GM19372 (cell line): ENCODE measurements around the gene SSC4D.
A peak's percentile ranks its signal among the peaks of the same experiment; 100 is the strongest.
"Not testable (repeated sequence)": the region's sequence is repeated elsewhere in the genome, so short reads cannot be mapped to it uniquely, and the experiment has no call there.

Experiments used
- ATAC-seq: cut with Tn5 transposase; IDR thresholded peaks from one replicate; pipeline ENCODE4 v1.9.1; 2021; ENCODE audit warnings: mild to moderate bottlenecking, low read depth, moderate library complexity; ENCODE audit not compliant: unreplicated experiment

SSC4D gene

GRCh38 chr7:76409537-76409936, at the start of gene SSC4D:
SSC4D (minus strand) TSS chr7:76409697; CDS start chr7:76404439, 5,258 bp downstream.
- no peak for ATAC-seq

GRCh38 chr7:76458504-76458903, 49.0 kb upstream of the SSC4D start:
- not testable (repeated sequence) for ATAC-seq

DNA sequence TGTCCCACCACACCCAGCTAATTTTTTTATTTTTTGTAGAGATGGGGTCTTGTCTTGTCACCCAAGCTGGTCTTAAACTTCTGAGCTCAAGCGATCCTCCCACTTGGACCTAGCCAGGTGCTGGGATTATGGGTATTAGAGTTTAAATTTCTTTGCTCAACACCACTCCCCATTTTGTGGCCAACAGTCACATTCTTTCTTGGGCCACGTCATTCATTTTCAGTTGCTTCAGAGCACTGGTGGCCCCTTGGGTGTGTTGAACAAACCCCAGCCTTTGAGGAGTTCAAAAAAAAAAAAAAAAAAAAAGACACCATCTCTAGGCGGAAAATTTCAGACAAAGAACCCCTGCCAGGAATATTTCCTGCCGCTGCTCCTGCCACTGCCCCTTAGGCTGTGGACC, 47.5 kb upstream of the SSC4D start:
- ATAC-seq = not testable (repeated sequence)

- ATAC-seq = peak; percentile 84
Measured at GRCh38 chr7:76445577-76446008, 36.1 kb upstream of the SSC4D start.

GRCh38 chr7:76443846-76444245, 34.3 kb upstream of the SSC4D start:
- not testable (repeated sequence) for ATAC-seq

- not testable (repeated sequence) for ATAC-seq
Measured at GRCh38 chr7:76442664-76443446, 33.4 kb upstream of the SSC4D start.

- ATAC-seq = not testable (repeated sequence)
Measured at GRCh38 chr7:76441792-76442191, 32.3 kb upstream of the SSC4D start.

DNA sequence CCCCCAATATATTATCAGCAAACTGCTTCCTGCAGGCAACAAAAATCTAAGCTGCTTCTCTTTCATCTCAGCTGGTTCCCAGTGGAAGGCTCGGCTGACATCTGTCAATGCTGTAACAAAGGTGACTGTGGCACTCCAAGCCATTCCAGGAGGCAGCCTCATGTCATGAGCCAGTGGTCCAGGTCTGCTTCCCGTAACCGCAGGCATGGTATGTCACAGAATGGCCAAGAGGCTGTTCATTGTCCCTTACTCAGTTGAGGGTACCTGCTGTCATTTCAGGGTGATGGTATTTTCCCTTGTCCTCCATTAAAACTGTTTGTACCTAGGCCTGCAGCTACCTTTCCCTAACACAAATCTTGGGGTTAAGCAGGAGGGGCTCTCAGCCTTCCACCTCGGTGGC, 30.9 kb upstream of the SSC4D start:
- ATAC-seq = not testable (repeated sequence)

- ATAC-seq = not testable (repeated sequence)
Measured at GRCh38 chr7:76439120-76439888, 29.8 kb upstream of the SSC4D start.

DNA sequence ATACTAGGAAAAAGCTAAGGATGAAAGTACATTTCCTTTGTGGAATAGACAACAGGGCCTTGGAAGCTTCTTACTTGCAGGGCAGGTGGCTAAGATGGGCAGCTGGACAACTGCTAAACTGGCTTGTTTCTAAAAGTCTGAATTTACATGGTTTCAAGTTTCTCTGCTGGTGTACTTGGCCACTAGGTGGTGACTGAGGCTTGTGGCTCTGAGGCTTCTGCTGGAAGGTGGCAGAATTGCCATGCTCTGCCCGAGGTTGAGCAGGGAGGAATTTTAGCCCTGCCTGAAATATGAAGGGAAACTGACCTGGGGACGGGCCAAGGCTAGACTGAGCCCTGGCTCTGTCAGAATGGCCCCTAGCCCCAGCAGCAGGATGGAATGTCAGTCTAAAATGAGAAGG, 28.4 kb upstream of the SSC4D start:
- peak; percentile 81 for ATAC-seq

DNA sequence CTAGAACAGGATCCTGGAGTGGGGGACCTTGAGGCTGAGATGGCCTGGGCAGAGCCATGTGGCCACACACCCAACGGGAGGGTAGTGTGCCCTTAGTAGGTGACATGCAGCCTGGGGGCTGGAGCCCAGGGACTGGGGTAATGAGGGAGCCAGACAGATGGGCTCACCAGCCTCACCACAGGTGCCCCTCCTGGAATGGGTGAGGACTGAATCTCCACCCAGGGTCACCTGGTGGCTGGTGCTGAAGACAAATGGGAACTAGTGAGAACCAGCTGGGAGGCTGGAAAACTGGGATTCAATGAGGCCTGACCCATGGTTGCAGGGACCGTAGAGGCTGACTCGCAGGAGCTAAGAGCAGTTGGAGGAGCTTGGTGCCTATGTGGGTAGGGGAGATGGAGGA, 21.3 kb upstream of the SSC4D start:
- ATAC-seq = no peak

DNA sequence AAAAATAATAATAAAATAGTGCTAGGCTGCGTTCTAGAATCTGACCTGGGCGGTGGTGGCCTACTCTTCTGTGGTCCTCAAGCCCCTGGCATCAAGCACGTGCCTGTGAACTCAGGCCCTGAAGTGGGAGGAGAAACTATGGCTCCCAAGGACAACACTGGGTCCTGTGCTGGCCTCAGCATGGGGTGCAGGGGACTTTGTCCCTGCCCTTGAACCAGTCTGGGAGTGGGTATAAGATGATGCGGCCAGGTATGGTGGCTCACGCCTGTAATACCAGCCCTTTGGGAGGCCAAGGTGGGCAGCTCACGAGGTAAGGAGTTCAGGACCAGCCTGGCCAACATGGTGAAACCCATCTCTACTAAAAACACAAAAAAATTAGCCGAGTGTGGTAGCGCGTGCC, 20.7 kb upstream of the SSC4D start:
- no peak for ATAC-seq

DNA sequence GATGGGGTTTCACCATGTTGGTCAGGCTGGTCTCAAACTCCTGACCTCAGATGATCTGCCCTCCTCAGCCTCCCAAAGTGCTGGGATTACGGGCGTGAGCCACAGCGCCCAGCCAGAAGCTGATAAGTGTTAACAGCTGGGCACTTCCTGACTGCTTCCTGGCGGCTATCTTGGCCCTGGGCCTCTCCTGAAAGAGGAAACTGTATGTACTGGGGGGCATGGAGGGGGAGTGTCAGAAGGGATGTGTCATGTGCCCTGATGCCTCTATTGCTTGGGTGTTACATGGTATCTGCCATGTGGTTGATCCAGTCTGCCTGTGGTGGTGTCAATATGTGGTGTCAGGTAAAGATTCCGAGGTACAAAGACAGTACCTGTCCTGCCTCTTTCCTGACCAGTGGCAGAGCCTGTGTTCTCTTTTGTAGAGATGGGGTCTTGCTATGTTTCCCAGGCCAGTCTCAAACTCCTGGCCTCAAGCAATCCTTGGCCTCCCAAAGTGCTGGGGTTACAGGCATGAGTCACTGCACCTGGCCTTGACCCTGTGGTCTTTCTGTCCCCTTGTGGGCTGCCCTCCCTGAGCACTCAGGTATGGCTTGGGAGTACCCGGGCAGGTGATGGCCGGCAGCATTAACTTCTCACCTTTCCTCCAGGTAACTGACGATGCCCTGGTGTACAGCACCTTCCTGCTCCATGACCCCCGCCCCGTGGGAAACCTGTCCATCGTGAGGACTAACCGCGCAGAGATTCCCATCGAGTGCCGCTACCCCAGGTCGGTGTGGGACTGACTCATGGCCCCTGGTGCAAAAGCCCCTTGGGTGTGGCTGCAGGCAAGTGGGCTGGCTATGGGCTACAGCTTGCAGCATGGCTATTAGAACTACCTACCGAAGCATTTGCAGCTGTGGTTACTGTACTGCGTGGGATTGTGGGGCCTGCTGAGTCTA, 19.6 kb upstream of the SSC4D start:
- no peak for ATAC-seq

- ATAC-seq = no peak
Measured at GRCh38 chr7:76428149-76428823, 18.8 kb upstream of the SSC4D start.

DNA sequence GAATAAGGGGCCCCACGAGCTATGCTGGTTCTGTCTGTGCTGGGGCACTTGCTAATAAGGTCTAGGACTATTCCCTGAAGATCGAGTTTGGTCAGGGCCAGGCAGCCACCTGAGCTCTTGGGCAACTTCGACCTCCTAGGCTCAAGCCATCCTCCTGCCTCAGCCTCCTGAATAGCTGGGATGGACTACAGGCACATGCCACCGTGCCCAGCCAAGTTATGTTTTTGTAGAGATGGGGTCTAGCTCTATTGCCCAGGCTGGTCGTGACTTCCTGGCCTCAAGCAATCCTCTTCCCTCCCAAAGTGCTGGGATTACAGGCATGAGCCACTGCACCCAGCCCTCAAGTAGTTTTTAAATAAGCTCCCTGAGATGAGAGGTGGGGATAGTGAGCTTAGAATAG, 18.1 kb upstream of the SSC4D start:
- ATAC-seq = no peak

- no peak for ATAC-seq
Measured at GRCh38 chr7:76426246-76426645, 16.7 kb upstream of the SSC4D start.

DNA sequence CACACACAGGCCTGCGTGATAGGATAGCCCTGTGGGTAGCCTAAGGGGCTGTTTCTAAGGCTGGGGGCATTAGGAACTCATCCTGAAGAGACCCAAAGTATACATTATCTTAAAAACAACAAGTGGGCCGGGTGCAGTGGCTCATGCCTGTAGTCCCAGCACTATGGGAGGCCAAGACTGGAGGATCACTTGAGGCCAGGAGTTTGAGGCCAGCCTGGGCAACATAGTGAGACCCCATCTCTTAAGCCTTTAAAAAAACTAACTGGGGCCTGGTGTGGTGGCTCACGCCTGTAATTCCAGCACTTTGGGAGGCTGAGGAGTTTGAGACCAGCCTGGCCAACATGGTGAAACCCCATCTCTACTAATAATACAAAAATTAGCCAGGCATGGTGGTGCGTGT, 16.1 kb upstream of the SSC4D start:
- not testable (repeated sequence) for ATAC-seq

DNA sequence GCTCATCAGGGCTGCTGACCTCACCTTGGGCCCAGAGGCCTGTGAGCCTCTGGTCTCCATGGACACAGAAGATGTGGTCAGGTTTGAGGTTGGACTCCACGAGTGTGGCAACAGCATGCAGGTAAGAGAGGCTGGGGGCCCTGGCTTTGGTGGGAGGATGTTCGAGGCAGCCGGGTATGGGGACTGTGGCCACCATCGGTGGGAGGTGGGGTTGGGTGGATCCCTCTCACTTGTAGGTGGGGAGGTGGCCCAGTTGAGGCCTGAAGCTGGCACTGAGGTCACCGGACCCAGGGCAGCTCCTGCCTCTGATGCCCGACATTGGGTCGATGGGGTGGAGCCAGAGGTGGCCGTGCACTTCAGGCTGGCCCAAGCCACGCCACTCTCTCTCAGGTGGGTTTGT, 15.7 kb upstream of the SSC4D start:
- ATAC-seq = no peak

DNA sequence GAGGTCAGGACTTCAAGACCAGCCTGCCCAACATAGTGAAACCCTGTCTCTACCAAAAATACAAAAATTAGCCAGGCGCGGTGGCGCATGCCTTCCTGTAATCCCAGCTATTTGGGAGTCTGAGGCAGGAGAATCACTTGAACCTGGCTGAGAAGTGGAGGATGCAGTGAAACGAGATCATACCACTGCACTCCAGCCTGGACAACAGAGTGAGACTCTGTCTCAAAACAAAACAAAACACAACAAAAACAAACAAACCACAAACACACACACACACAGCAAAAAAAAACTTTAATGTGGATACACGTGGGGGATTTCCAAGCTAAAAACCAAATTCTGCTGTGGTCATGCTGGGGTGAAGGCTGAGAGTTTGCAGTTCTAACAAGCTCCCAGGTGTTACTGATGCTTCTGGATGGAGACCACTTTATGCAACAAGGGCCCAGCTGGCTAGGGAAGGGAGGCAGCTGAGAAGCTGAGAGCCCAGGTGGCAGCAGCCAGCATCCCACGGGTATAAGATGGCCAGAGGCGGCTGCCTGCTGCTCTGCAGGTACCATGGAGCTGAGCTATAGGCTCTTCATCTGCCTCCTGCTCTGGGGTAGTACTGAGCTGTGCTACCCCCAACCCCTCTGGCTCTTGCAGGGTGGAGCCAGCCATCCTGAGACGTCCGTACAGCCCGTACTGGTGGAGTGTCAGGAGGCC, 15.1 kb upstream of the SSC4D start, which contains the start of gene ZP3:
Gene ZP3, plus strand, starts transcription at position 538 of the 699 bp plus-strand sequence. Its CDS starts 15 bp downstream, at position 553.
- ATAC-seq = peak; percentile 56
